ENCODE data around the gene TRAFD1. TPM values are rescaled to one million over a fixed set of nuclear protein-coding genes. Genes with fewer than 3 reads are reported as not detected.
"Not testable (repeated sequence)": the region's sequence is repeated elsewhere in the genome, so short reads cannot be mapped to it uniquely, and the experiment has no call there.

The TRAFD1 gene
- total RNA-seq, 1 donor from 2014 or later: 9.3 TPM

GRCh38 chr12:112149596-112149995 is 24.2 kb downstream of the TRAFD1 start:
- peaks cover 83 to 91% of the 10 kb centered on the region in 2 donors for H3K36me3 ChIP-seq
- H3K4me1 ChIP-seq: no peaks in the 10 kb centered on the region
- H3K4me3 ChIP-seq: no peak overlapping the region
- no peak for TF ChIP-seq CTCF (IDR thresholded peaks at IDR 0.05)
- no peak overlapping the region for H3K27ac ChIP-seq
- intact Hi-C loops (cut with DNase I): no loop called here
- no peaks in the 10 kb centered on the region for H3K27me3 ChIP-seq
- DNase-seq (ENCODE audit: low spot score in 2 of 2): no peak
- no peaks in the 10 kb centered on the region for H3K9me3 ChIP-seq

GRCh38 chr12:112151766-112152541 is 26.6 kb downstream of the TRAFD1 start:
- Histone ChIP-seq H3K4me1 (no peaks in the 10 kb centered on the region), H3K4me3 (no peak overlapping the region), H3K9me3 (peaks cover 0 to 4% of the 10 kb centered on the region in 2 donors), H3K27ac (no peak overlapping the region), H3K36me3 (peaks cover 68 to 81% of the 10 kb centered on the region in 2 donors), H3K27me3 (no peaks in the 10 kb centered on the region)
- intact Hi-C loops (cut with DNase I): no loop called here
- TF ChIP-seq CTCF (IDR thresholded peaks at IDR 0.05): no peak
- no peak for DNase-seq (ENCODE audit: low spot score in 2 of 2)

- no peak overlapping the region for H3K4me3 ChIP-seq
- intact Hi-C loops (cut with DNase I): no loop called here
- H3K27me3 ChIP-seq: no peaks in the 10 kb centered on the region
- H3K36me3 ChIP-seq: peaks cover 59 to 80% of the 10 kb centered on the region in 2 donors
- no peaks in the 10 kb centered on the region for H3K4me1 ChIP-seq
- no peak for TF ChIP-seq CTCF (IDR thresholded peaks at IDR 0.05)
- peak in 1 of 2 donors; percentile 8 for DNase-seq (ENCODE audit: low spot score in 2 of 2)
- H3K9me3 ChIP-seq: peaks cover 3 to 11% of the 10 kb centered on the region in 2 donors
- no peak overlapping the region for H3K27ac ChIP-seq
These were observed 28.0 kb downstream of the TRAFD1 start for GRCh38 chr12:112153181-112153892.

- peaks cover 59 to 80% of the 10 kb centered on the region in 2 donors for H3K36me3 ChIP-seq
- intact Hi-C loops (cut with DNase I): no loop called here
These were observed 28.5 kb downstream of the TRAFD1 start for GRCh38 chr12:112153893-112154219.

GRCh38 chr12:112158461-112159145 is 33.2 kb downstream of the TRAFD1 start:
- H3K9me3 ChIP-seq: peaks cover 5 to 17% of the 10 kb centered on the region in 2 donors
- peaks cover 55 to 80% of the 10 kb centered on the region in 2 donors for H3K36me3 ChIP-seq
- H3K27me3 ChIP-seq; intact Hi-C loops (cut with DNase I); H3K4me1 ChIP-seq; H3K27ac ChIP-seq; H3K4me3 ChIP-seq: not testable (repeated sequence)
- peak in 1 of 2 donors; percentile 13 for DNase-seq (ENCODE audit: low spot score in 2 of 2)

More at GRCh38 chr12:112153893-112154219, 28.5 kb downstream of the TRAFD1 start:
- Histone ChIP-seq H3K9me3 (peaks cover 5 to 17% of the 10 kb centered on the region in 2 donors), H3K4me3 (no peak overlapping the region), H3K4me1 (no peaks in the 10 kb centered on the region), H3K27ac (no peak overlapping the region), H3K27me3 (no peaks in the 10 kb centered on the region)
- DNase-seq (ENCODE audit: low spot score in 2 of 2): no peak
- no peak for TF ChIP-seq CTCF (IDR thresholded peaks at IDR 0.05)
